ENCODE data around the gene FLII. TPM values are rescaled to one million over a fixed set of nuclear protein-coding genes. Genes with fewer than 3 reads are reported as not detected.

Gene FLII
- total RNA-seq, 1 experiment from 2014 or later: 169 TPM

DNA sequence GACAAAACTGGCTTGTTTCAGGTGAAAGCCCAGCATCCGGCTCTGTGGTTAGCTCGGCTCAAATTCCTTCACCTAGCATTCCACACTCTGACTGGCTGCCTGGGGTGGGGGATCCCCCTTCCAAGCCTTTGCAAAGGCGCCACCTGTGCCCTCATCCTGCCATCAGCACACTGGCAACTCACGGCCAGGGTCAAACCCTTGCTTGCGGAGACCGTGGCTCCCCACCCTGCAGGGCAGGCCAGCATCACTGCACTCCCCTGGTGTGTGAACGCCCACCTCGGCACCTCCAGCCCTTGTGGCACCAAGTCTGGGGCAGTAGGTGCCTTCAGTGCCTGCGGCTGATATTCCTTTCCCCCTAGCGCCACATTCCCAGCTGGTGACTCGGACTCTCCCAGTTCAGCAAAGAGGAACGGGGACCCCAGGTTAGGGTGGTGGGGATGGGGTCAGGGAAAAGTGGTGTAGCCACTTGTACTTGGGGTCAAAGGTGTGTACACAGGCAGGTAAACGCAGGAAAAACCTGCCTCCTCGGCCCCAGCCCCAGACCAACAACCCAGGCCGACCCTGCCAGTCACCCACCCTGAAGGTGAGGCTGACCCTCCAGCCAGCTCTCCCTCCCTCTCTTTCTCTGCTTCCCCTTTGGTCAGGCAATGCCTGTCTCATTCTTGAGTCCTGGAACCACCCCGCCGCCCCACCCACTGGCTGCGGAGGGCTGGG is 1.1 kb downstream of the FLII start:
- ChIA-PET POLR2A (ENCODE audit: low non-redundant PET) (no interaction called here), CTCF (no interaction called here)
- H3K36me3 ChIP-seq (ENCODE audit: insufficient read depth, low read length, poor library complexity, severe bottlenecking): peaks cover 17% of the 10 kb centered on the region
- H3K9me3 ChIP-seq (ENCODE audit: low read depth, low read length, poor library complexity, severe bottlenecking): no peaks in the 10 kb centered on the region
- no peaks in the 10 kb centered on the region for H3K27me3 ChIP-seq (replicated peaks; ENCODE audit: insufficient read depth, low read depth, low read length, poor library complexity)
- TF ChIP-seq EZH2 (IDR thresholded peaks at IDR 0.05; ENCODE audit: borderline replicate concordance, low read depth, low read length, poor library complexity, severe bottlenecking): no peak
- TF ChIP-seq, protein P1, sequence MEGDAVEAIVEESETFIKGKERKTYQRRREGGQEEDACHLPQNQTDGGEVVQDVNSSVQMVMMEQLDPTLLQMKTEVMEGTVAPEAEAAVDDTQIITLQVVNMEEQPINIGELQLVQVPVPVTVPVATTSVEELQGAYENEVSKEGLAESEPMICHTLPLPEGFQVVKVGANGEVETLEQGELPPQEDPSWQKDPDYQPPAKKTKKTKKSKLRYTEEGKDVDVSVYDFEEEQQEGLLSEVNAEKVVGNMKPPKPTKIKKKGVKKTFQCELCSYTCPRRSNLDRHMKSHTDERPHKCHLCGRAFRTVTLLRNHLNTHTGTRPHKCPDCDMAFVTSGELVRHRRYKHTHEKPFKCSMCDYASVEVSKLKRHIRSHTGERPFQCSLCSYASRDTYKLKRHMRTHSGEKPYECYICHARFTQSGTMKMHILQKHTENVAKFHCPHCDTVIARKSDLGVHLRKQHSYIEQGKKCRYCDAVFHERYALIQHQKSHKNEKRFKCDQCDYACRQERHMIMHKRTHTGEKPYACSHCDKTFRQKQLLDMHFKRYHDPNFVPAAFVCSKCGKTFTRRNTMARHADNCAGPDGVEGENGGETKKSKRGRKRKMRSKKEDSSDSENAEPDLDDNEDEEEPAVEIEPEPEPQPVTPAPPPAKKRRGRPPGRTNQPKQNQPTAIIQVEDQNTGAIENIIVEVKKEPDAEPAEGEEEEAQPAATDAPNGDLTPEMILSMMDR (conservative IDR thresholded peaks at IDR 0.05; ENCODE audit: low read depth, low read length): no peak
- intact Hi-C loops (cut with micrococcal nuclease; ENCODE audit: unreplicated experiment): no loop called here
- H3K27ac ChIP-seq (ENCODE audit: low read depth, low read length, poor library complexity, severe bottlenecking): peak overlapping the region; percentile 92
- no TSS peak for BruUV-seq (replicated peaks)
- DNase-seq (ENCODE audit: low spot score): no peak
- H3K4me3 ChIP-seq (ENCODE audit: low read depth, low read length, poor library complexity, severe bottlenecking): peak overlapping the region; percentile 97
- peaks cover 4% of the 10 kb centered on the region for H3K4me1 ChIP-seq (ENCODE audit: insufficient read depth, low read length, poor library complexity, severe bottlenecking)

- Histone ChIP-seq H3K36me3 (ENCODE audit: insufficient read depth, low read length, poor library complexity, severe bottlenecking) (peaks cover 17% of the 10 kb centered on the region), H3K4me1 (ENCODE audit: insufficient read depth, low read length, poor library complexity, severe bottlenecking) (peaks cover 4% of the 10 kb centered on the region), H3K9me3 (ENCODE audit: low read depth, low read length, poor library complexity, severe bottlenecking) (no peaks in the 10 kb centered on the region), H3K27ac (ENCODE audit: low read depth, low read length, poor library complexity, severe bottlenecking) (no peak overlapping the region), H3K27me3 (replicated peaks; ENCODE audit: insufficient read depth, low read depth, low read length, poor library complexity) (no peaks in the 10 kb centered on the region), H3K4me3 (ENCODE audit: low read depth, low read length, poor library complexity, severe bottlenecking) (peak overlapping the region; percentile 97)
- ChIA-PET POLR2A (ENCODE audit: low non-redundant PET) (no interaction called here), CTCF (no interaction called here)
- intact Hi-C loops (cut with micrococcal nuclease; ENCODE audit: unreplicated experiment): no loop called here
- DNase-seq (ENCODE audit: low spot score): no peak
- no TSS peak for BruUV-seq (replicated peaks)
- TF ChIP-seq, protein P1 (conservative IDR thresholded peaks at IDR 0.05; ENCODE audit: low read depth, low read length): no peak
- no peak for TF ChIP-seq EZH2 (IDR thresholded peaks at IDR 0.05; ENCODE audit: borderline replicate concordance, low read depth, low read length, poor library complexity, severe bottlenecking)
Observed at GRCh38 chr17:18256776-18257175, 1.8 kb downstream of the FLII start.

- no TSS peak for BruUV-seq (replicated peaks)
- H3K4me3 ChIP-seq (ENCODE audit: low read depth, low read length, poor library complexity, severe bottlenecking): no peak overlapping the region
- ChIA-PET POLR2A (ENCODE audit: low non-redundant PET) (no interaction called here), CTCF (no interaction called here)
- no peak for TF ChIP-seq EZH2 (IDR thresholded peaks at IDR 0.05; ENCODE audit: borderline replicate concordance, low read depth, low read length, poor library complexity, severe bottlenecking)
- TF ChIP-seq, protein P1 (conservative IDR thresholded peaks at IDR 0.05; ENCODE audit: low read depth, low read length): no peak
- H3K9me3 ChIP-seq (ENCODE audit: low read depth, low read length, poor library complexity, severe bottlenecking): no peaks in the 10 kb centered on the region
- DNase-seq (ENCODE audit: low spot score): no peak
- no peak overlapping the region for H3K27ac ChIP-seq (ENCODE audit: low read depth, low read length, poor library complexity, severe bottlenecking)
- peaks cover 21% of the 10 kb centered on the region for H3K36me3 ChIP-seq (ENCODE audit: insufficient read depth, low read length, poor library complexity, severe bottlenecking)
- intact Hi-C loops (cut with micrococcal nuclease; ENCODE audit: unreplicated experiment): no loop called here
- H3K4me1 ChIP-seq (ENCODE audit: insufficient read depth, low read length, poor library complexity, severe bottlenecking): peaks cover 4% of the 10 kb centered on the region
- no peaks in the 10 kb centered on the region for H3K27me3 ChIP-seq (replicated peaks; ENCODE audit: insufficient read depth, low read depth, low read length, poor library complexity)
Observed at GRCh38 chr17:18256351-18256750, 2.2 kb downstream of the FLII start.

All from A673 (cell line).